NB4 (cell line): ENCODE results near the gene CHCT1.

Source experiments
- DNase-seq: peaks from one replicate; pipeline ENCODE4 v3.0.0; 2010; ENCODE audit warnings: low read depth
- H3K4me3 ChIP-seq: one replicate; pipeline ENCODE4 v1.5.1; 2011; ENCODE audit warnings: mild to moderate bottlenecking, low read depth, low read length, moderate library complexity
- MYC ChIP-seq: IDR thresholded peaks from 2 replicates; pipeline ENCODE4 v1.6.1; 2011; ENCODE audit warnings: low read depth, low read length
- POLR2A ChIP-seq: IDR thresholded peaks from 2 replicates; pipeline ENCODE4 v1.6.1; 2011; ENCODE audit warnings: mild to moderate bottlenecking; ENCODE audit not compliant: insufficient read length; ENCODE audit errors: extremely low read depth
- TF ChIP-seq, protein P1 (sequence below): IDR thresholded peaks from one replicate; pipeline ENCODE4 v1.5.1; 2012; ENCODE audit warnings: low read depth, low read length
- TF ChIP-seq, protein P2 (sequence below): IDR thresholded peaks from 2 replicates; pipeline ENCODE4 v1.6.1; 2011; ENCODE audit warnings: low read depth, low read length

CHCT1 gene

DNA sequence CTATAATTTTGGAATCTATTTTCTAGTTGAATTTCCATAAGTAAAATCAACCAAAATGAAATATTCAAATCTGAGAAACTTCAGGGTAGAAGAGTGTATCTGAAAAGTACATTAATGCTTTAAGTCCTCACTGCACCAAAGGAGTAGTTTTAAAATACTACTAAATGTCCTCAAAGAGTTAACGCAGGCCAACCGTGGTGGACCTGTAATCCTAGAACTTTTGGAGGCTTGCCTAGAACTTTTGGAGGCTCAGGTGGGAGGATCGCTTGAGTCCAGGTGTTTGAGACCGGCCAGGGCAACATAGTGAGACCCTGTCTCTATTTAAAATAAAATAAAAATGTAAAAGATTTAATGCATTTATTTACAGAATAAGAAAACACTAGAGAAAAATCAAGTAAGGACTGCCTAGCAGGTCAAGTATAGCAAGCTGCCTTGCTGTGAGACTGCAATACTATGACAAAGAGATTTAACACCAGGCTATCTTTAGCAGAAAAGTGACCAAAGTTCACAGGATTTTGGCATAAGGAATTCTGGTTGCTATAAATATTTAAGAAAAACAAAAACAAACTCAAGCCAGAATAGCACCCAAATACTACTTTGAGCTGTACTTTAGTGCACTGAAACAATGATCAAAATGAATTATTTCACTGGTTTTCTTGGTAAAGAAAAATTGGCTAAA is 41.0 kb downstream of the CHCT1 start:
- DNase-seq = no peak
- TF ChIP-seq, protein P1, sequence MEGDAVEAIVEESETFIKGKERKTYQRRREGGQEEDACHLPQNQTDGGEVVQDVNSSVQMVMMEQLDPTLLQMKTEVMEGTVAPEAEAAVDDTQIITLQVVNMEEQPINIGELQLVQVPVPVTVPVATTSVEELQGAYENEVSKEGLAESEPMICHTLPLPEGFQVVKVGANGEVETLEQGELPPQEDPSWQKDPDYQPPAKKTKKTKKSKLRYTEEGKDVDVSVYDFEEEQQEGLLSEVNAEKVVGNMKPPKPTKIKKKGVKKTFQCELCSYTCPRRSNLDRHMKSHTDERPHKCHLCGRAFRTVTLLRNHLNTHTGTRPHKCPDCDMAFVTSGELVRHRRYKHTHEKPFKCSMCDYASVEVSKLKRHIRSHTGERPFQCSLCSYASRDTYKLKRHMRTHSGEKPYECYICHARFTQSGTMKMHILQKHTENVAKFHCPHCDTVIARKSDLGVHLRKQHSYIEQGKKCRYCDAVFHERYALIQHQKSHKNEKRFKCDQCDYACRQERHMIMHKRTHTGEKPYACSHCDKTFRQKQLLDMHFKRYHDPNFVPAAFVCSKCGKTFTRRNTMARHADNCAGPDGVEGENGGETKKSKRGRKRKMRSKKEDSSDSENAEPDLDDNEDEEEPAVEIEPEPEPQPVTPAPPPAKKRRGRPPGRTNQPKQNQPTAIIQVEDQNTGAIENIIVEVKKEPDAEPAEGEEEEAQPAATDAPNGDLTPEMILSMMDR = no peak
- TF ChIP-seq, protein P2, sequence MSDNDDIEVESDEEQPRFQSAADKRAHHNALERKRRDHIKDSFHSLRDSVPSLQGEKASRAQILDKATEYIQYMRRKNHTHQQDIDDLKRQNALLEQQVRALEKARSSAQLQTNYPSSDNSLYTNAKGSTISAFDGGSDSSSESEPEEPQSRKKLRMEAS = no peak
- TF ChIP-seq POLR2A (no peak), MYC (no peak)
- no peak overlapping the region for H3K4me3 ChIP-seq

DNA sequence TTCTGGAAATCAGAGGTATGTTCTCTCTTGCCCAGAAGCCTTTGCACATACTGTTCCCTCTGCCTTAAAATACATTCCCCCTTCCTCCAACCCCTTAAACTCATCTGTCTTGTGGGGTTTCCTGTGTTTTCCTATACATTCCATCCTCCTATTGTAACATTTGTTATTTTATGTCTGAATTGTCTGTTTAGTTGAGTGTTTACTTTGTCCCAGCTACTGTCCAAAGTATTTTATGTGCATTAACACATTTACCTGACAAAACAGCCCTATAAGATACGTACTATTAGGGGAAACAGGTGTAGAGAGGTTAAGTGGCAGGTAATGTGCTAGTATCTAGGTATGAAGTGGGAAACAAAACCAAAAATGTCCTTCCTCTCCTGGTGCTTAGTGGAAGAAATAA is 42.1 kb downstream of the CHCT1 start:
- DNase-seq = no peak
- TF ChIP-seq, protein P2 = no peak
- TF ChIP-seq MYC (no peak), POLR2A (no peak)
- TF ChIP-seq, protein P1 = no peak
- no peak overlapping the region for H3K4me3 ChIP-seq

DNA sequence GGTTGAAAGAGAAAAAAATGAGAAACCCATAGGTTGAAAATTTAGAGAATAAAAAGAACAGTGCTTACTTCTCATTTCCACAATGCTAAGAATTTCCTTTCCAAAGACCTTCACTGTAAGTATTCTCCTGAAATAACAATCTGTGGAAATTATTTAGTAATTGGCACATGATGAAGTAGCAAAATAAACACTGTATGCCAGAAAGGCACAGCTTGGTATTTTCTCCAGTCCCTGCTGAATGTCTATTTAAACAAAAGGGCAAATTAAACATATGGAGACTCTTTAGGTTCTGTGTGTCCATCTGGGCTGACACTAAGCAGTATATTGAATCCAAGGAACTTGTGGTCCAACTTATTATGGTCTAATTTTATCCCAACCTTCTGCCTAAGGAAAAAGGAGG is 46.1 kb downstream of the CHCT1 start:
- TF ChIP-seq, protein P2 = no peak
- TF ChIP-seq, protein P1 = no peak
- DNase-seq = no peak
- no peak overlapping the region for H3K4me3 ChIP-seq

DNA sequence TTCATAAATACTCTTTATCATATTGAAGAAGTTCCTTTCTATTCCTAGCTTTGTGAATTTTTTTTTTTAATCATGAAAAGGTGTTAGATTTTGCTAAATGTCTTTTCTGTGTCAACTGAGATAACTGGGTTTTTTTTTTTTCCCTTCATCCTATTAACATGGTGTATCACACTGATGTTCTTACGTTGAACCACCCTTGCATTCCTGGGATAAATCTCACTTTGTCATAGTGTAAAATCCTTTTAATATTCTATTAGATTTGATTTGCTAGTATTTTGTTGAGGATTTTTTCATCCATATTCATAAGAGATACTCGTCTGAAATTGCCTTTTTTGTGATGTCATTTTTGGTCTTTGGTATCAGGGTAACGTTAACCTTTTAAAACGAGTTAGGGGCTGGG is 49.2 kb downstream of the CHCT1 start:
- no peak overlapping the region for H3K4me3 ChIP-seq
- TF ChIP-seq, protein P2 = no peak
- TF ChIP-seq, protein P1 = no peak
- TF ChIP-seq POLR2A = no peak
- TF ChIP-seq MYC = no peak
- no peak for DNase-seq

DNA sequence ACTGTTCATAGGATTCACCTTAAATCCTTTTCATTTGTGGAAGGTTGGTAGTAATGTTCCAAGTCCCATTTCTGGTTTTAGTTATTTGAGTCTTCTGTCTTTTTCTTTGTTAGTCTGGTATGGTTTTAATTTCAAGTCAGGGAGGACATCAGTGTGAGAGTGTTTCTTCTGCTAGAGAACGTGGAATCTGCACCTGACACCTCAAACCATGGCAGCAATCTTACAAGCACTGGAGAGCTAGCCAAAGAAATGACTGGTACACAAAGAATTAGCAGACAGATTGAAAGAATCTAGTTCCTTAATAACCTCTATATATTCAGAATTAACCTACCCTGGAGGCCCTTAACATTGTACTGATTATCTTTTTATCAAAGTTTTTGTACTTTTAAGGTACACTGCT is 50.2 kb downstream of the CHCT1 start:
- TF ChIP-seq MYC (no peak), POLR2A (no peak)
- TF ChIP-seq, protein P2 = no peak
- TF ChIP-seq, protein P1 = no peak
- no peak overlapping the region for H3K4me3 ChIP-seq
- DNase-seq = no peak
